GM11168 (cell line): ENCODE data around the gene RBKS.

Experiments
- in situ Hi-C: fragments of 300-500 bp; cut with MboI; formaldehyde crosslinking; loops from one replicate; pipeline ENCODE4 v1.12.0; 2022; ENCODE audit warnings: low sequenced_read_pairs; ENCODE audit not compliant: unreplicated experiment

The RBKS gene

DNA sequence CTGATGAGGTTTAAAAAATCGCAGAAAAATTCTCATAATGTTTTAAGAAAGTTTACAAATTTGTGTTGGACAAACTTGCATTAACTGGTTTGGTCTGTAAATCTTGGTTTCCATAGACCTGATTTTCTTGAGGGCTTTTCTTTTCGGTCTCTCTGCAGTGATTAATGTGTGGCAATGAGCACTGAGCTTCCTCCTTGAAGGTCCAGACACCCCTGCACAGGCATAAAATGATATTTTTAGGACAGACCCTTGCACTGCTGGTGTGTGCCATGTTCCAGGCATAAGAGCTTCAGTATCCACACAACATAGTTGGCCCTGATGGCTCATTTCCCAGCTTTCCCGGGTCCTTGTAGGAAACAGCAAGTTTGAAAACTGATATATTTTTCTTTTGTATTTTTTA lies 85.0 kb downstream of the RBKS start:
- in situ Hi-C loops = no loop called here

DNA sequence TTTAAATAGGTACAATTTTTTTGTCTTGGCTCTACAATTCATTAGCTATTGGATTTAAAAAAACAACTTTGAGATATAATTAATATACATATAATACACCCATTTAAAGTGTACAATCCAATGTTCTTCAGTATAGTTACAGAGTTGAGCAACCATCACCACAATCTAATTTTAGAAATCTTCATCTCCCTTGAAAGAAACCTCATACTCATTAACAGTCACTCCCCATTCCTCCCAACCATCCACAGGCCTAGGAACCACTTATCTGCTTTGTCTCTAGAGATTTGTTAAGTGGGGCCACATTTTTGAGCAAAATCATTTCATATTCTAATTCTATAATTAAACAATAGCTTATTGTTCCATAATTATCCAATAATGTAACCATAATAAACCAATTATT lies 86.0 kb downstream of the RBKS start:
- in situ Hi-C loops = no loop called here

DNA sequence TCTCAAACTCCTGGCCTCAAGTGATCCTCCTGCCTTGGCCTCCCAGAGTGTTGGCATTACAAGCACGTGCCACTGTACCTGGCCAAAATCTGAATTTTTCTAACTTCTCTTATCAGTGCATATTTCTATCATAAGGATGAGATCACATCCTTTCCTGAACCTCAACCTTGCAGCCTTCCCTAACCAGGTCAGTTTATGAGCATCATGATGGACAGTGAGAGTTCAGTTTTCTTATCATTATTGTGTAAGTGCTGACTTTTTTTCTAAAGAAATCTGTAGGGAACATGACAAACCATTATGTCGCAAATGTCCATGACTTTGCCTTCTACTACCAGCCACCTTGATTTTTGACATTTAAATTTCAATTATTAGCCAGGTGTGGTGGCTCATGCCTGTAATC lies 87.1 kb downstream of the RBKS start:
- in situ Hi-C loops = no loop called here

DNA sequence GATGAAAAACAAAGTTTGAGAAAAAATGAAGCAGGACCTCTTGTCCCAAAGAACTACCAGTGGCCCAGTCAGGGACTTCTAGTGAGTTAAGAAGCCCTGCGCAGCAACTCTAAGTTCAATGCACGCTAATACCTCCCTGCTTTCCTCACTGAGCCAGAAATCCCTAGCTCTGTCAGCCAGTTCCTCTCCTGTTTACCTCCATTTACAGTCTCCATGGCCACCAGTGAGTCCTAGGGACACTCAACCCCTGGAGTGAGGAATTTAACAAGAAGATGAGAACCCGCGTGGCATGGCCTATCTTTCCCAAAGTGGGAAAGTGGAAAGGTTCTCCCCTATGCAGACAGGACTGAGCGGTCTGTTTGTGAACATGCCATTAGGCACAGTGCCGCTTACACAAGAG lies 87.6 kb downstream of the RBKS start:
- in situ Hi-C loops = no loop called here

DNA sequence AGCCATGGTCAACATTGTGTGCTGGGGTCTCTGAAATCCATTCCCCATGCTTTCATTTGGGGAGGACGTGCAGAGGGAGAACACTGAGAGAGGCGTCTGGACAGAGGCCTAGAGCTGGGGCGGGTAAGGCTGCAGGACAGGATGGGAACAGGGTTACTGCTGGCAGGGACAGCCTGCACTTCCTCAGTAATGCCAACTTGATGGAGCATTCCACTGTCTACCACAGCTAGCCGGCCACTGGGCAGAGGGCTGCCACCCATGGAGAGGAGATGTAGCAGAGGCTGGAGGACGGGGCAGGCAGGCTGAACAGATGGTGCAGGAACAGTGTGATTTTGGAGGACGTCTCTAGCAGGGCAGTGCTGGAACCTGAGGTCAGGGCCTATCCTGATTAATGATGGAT lies 89.3 kb downstream of the RBKS start:
- in situ Hi-C loops = no loop called here

DNA sequence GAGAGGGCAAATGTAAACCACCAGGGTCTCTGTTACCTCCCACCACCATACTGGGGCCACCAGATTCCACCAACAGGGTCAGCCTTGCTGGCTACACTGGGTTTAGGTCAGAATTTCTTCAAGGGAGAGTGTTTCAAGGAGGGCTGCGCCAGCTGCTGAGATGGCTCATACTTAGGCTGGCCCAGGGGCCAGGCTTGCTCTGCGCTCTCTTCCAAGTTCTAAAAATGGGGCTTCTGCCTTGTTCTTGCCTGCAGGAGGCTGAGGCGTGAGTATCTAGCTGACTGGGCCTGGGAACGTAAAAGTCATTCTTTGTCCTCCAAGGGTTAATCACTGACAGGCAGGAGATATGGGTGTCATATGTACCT lies 90.6 kb downstream of the RBKS start:
- in situ Hi-C loops = no loop called here

DNA sequence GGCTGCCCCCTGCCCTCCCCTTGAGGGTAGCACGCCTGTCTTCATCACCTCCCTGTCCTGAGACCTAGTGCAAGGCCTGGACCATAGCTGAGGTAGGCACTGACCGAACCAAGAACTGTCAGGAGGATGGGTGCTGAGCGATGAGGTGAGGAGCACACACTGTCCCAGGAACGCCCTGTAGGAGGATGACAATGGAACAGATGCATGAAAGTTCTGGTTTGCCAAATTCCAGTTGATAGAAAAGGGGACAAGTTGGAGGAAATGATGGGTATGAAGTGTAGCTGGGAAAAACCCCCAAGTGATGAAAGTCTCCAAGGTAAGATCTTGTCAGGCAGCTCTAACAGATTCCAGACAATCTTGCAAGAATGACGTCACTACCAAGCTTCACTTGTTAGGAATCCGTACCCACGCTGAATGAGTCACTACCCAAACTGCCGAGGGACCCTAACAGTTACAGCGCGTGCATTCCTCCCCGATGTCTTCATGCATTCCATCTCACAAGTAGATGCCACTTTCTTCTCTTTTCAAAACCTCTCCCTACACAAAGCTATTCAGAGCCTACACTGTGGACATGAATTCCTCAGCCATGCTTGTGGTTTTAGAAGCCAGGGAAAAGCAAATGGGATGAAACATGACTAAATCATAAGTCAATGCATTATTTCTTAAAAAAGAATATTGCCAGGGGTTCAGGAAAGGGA lies 91.1 kb downstream of the RBKS start:
- in situ Hi-C loops = no loop called here

DNA sequence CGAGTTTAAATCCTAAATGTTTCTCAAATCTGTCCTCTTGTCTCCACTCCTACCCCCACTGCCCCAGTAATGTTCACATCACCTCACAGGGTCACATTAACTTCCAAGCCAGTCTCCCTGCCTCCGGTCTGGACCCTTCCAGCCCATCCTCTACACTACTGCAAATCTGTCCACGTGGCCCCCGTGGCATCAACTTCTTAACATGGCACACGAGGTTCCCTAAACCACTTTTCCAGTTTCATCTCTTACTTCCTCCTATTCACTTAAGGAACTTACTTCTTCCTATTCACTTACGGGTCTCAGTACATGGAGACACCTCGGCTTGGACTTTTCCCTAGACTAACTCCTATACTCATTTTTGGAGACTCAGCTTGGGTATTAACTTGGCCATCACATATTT lies 91.7 kb downstream of the RBKS start:
- in situ Hi-C loops = no loop called here

DNA sequence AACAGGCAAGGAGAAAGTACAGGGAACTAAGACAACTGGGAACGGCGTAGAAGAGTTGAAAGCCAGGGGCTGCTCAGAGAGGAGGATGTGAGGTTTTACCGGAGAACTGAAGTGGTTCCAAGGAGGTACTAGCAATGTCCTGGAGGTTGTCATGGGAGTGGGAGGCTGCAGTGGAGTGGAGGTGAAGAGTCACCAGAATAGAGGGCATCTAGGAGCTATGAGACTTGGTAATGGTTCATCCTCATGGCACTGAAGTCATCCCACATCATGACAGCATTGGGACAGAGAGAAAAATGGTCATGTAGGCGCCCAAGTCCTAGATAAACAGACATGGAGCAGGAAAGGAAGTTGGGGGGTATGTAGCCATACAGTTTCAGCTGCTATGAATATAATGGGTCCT lies 92.3 kb downstream of the RBKS start:
- in situ Hi-C loops = no loop called here

DNA sequence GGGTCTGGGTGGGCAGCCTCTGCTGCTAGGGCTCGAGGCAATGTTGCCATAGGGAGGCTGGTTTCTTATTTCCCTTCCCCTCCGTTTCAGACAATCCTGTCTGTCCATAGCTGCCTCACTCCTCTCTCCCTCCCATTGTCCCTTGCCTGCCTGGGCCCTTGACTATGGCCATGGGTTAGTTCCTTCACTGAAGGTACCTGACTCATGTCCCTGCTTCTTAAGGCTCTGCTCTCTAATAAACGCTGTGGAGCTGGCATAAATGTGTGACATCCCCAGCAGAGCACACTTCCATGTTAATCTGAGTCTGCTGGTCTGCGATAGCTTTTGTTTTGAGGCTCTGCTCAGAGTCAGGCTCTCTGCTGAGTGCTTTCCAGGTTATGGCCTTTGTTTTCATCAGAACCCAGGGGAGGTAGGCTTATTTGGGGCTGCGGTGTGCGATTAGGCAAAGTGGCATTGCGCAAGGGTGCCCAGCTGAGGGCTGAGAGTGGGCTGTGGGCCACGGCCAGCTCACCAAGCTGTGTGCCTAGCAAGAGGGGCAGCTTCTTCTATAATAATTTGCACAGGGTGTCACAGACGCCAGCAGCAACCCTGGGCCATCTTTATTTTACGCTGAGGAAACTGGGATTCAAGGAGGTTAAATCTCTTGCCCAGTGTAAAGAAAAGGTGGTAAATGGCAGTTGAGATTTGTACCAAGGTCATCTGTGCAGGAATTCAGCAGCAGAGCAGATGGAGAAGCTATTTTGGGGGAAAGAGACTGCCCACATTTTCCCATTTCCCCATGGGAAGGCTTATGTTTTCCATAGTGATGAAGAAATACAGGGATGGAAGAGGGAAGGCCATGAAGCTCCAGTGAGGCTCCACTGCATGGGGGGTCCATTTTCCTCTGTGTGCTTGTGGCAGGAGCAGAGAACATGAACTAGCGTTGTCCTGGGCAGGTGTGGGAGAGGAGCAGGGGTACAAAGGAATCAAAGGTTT lies 93.1 kb downstream of the RBKS start:
- in situ Hi-C loops = no loop called here

DNA sequence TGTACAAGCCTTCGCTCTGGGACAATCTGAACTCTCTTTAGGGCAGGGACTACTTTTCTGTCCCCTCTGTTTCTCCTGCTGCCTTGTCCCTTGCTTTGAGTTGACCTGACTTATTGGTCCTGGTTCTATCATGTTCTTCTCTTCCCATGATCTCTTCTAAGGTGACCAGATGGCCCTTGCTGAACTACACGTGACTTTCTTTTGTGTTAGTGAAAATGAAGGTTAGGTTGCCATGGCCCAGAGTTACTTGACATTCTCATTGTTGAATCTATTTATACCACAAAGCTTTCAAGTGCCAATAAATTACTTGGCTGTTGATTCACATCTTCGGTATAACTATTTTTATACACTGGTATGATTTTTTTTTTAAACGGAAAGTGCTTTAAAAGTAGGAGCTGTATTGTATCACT lies 94.3 kb downstream of the RBKS start:
- in situ Hi-C loops = no loop called here

DNA sequence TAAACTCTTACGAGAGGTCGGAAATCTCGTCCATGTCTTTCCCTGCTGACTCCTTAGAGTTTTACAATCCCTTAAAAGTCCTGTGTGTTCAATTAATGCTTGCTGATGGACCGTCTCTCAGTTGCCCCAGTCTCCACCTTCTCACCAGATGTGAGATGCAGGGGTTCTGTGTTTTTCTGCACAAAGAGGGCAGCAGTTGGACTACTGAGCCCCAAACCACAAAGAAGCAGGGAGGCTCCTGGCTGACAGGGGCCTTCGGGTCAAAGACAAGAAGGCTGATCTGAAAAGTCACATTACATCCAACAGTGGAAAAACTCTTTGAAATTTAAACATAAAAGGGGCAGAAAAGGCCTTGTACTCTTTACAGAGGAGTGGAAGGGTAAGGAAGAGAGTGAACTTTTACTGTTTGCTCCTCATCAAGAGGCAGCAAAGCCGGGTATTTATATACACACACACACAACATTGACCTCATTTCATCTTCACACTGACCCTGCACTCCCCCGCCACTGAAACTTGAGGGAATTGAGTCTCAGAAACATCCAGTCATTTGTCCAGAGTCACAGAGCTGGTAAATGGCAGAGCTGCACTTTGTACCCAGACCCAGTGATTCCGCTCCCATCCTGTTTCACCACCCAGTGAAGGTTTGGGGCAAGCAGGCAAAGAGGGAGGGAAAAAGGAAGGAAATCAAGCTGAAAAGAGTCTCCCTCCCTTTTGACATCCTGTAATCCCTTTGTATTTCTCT lies 94.9 kb downstream of the RBKS start:
- in situ Hi-C loops = no loop called here

DNA sequence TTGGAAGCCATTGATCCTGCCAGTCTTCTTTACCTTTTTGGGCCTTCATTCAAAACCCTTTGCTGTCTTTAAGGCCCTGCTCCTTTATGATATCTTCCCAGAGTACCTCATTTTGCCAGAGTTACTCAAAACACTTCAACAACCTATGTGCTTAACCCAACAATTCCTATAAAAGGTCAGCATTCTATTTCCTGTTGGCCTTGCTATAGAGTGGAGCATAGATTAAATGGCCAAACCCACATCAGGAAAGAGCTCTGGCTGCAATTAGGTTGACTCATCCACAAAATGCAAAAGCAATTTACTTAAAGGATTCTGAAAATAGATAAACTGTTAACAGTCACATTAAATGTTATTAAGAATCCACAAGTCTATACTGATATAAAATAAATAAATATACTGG lies 97.4 kb downstream of the RBKS start:
- in situ Hi-C loops = no loop called here

DNA sequence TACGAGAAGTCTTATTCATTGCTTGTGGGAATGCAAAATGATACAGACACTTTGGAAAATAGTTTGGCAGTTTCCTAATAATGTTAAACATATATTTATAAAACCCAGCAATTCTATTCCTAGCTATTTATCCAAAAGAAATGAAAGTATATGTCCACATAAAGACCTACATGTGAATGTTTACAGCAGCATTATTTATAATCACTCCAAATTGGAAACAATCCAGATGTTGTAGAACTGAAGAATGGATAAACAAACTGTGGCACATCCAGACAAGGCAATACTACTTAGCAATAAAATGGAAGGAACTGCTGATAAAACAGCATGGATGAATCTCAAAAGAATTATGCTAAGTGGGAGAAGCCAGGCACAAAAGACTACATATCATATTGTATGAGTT lies 99.4 kb downstream of the RBKS start:
- in situ Hi-C loops = no loop called here

DNA sequence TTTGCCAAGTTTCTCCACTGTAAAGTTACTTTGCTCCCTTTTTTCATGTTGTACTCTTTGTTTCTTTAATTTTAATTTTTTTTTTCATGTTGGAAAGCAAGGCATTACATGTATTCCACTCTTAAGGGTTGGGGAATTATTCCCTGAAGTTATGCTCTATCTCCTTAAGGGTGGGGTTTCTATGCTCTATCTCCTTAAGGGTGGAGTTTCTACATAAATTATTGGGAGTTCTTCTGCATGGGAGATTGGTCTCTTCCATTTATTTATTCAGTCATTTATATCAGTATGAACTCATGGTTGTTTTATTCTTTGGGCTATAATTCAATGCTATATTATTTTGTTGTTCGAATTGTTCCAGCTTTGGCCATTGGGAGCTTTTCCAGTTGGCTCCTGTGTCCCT lies 107.5 kb downstream of the RBKS start:
- in situ Hi-C loops = no loop called here

DNA sequence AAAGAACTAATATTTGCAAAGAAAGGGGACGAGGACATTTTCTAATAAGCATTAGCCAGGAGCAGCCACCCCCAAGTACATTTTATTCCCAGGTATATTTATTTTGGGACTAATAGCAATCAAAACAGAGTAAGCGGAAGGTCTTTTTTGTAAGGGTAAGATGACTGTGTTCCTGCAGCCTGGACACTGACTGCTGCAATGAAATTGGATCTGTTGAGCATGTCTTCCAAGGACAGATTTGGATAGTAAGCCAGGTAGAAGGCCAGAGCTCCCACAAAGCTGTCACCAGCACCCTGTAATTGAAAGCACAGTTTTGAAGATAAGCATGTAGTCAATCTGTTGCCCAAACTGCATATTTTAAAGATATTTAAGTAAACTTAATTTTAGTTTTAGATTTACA lies 108.7 kb downstream of the RBKS start:
- in situ Hi-C loops = no loop called here

DNA sequence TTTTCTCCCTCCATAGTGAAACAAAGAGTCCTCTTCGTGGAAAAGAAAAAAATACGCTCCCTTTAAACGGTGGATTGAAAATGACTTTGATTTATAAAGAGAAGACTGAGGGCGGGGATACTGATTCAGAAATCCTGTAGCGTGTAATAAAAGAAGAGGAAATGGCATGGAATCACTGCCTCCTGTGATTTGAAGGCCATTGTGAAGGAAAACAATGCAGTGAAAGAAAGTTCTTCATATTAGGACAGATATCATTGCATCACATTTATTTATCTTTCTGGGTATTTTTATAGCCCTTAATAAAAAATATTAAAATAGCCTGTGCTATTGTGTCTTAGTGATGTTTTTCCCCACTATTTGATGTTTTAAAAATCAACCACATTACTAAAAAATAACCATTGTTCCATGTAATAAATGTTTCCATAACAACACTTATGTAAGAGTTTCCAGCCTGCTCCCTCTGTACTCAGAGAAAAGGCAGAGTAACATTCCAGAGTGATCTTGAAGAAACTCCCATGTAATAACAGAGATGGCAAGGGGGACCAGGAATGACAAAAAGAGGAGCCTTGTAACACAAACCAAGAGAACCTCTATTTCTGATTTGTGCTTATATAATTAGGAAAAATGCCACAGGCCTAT lies 110.7 kb downstream of the RBKS start:
- in situ Hi-C loops = no loop called here

DNA sequence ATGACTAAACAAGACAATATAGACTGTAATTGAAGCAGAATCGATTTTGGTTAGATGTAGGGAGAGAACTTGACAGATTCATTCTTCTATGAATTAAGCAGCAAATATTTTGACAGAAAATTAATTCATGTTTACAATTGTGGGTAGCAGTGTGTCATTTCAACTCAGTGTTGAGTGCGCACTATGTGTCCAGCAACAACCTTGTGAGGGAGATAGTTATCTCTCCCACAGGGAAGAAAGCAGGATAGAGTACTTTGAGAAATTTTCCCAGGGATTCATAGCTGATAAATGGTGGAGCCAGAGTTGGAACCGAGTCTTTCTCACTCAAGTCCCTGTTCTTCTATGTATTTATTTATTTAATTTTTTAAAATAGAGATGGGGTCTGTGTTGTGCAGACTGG lies 113.5 kb downstream of the RBKS start:
- in situ Hi-C loops = no loop called here

DNA sequence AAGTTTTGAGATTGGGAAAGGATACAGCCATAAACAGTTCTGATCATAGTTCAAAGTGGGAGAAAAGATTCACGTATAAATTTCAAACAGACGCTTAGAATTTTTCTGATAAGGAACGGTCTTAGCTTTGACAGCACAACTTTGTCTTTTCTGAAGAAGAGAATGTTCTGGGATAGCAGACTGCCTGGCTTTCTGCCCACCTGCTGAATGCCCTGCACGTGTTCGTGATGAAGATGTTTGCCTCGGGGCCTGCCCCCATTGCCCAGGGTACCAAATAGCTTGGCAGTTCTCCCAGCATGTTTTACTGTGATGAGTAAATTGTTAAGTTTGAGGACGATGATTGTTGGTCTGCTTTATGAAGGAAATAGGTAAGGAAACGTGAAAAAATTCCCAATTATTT lies 114.1 kb downstream of the RBKS start:
- in situ Hi-C loops = no loop called here

DNA sequence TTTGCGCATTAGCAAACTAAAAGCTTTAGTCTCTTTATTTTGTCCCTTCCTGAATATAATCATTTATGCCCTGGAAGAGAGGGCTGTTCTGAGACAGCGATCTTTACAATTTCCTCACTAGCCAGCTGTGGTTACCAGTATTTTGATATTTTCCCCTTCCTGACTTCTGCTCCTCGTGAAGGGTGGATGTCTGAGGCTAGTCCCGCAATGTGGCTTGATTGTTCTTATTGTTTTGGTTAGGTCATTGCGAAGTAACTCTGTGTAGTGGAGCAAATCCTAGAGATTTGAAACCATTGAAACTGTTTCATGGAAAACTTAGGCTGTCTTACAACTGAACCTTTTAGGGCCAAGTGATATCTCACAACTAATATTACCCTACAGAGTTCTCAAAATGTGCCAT lies 116.2 kb downstream of the RBKS start:
- in situ Hi-C loops = loop anchor here (25.0 kb wide), 1 partner anchor 638 kb away; no protein-coding TSS in a partner anchor
